ENCODE measurements around the gene PTGS1. TPM values are rescaled to one million over a fixed set of nuclear protein-coding genes. Genes with fewer than 3 reads are reported as not detected.
"Not testable (repeated sequence)": the region's sequence is repeated elsewhere in the genome, so short reads cannot be mapped to it uniquely, and the experiment has no call there.

The PTGS1 gene
- total and polyA plus RNA-seq, 4 donors = 0.84 to 5.3 (median 1.1) TPM

DNA sequence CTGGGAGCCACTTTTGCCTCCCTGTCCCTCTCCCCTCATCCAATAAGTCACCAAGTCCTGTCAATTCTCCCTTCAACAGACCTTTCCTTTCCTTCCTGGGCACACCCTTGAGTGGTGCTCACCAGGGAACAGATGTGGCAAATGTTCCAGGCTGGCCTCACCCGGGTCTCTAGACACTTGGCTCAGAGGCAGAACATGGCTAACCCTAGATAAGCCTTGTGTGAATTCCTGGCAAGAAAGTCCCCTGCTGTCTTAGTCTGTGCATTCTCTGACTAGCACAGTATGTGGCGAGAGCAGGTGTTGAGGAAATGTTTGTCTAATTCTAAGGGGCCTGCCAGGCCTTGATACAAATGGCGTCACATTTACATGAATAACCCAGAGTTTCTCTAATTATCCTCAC is 41.2 kb upstream of the PTGS1 start:
- Histone ChIP-seq H3K9me3 (ENCODE audit: control insufficient read depth in 4 of 4, low read length in 3 of 4) (no peaks in the 10 kb centered on the region), H3K36me3 (ENCODE audit: control insufficient read depth in 4 of 4, insufficient read depth in 3 of 4, low read depth in 1 of 4, low read length in 3 of 4) (peaks cover 0 to 4% (median 2%) of the 10 kb centered on the region in 4 donors), H3K4me3 (ENCODE audit: low read depth in 1 of 3, low read length in 3 of 3) (no peak overlapping the region), H3K27ac (ENCODE audit: low read depth in 1 of 2, low read length in 2 of 2) (no peak overlapping the region), H3K27me3 (ENCODE audit: control insufficient read depth in 4 of 4, insufficient read depth in 4 of 4, low read length in 3 of 4) (no peaks in the 10 kb centered on the region), H3K4me1 (ENCODE audit: control insufficient read depth in 4 of 4, insufficient read depth in 4 of 4, low read length in 3 of 4) (peaks cover 0 to 8% (median 7%) of the 10 kb centered on the region in 4 donors), H3K9ac (ENCODE audit: low read depth in 1 of 2, low read length in 2 of 2) (no peak overlapping the region)
- DNase-seq (ENCODE audit: low spot score) = no peak
- TF ChIP-seq HNF4G (IDR thresholded peaks at IDR 0.05) = no peak
- TF ChIP-seq EGR1 (IDR thresholded peaks at IDR 0.05; ENCODE audit: low read depth in 2 of 2) = no peak
- TF ChIP-seq FOXA2 (IDR thresholded peaks at IDR 0.05) = no peak
- WGBS = 87% methylated on average over 3 of the region's 3 CpGs

DNA sequence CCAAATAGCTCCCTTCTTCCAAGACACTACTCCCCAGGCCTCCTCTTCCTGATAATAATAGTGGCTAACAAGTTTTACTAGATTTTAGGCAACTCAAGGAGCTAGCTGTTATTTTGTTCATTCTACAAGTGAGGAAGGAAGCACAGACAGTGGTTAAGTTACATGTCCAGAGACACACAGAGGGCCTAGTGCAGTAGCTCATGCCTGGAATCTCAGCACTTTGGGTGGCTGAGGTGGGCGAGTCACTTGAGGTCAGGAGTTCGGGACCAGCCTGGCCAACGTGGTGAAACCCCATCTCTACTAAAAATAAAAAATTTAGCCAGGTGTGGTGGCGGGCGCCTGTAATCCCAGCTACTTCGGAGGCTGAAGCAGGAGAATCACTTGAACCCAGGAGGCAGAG is 40.4 kb upstream of the PTGS1 start:
- H3K9ac ChIP-seq (ENCODE audit: low read depth in 1 of 2, low read length in 2 of 2); H3K9me3 ChIP-seq (ENCODE audit: control insufficient read depth in 4 of 4, low read length in 3 of 4); H3K4me1 ChIP-seq (ENCODE audit: control insufficient read depth in 4 of 4, insufficient read depth in 4 of 4, low read length in 3 of 4); H3K4me3 ChIP-seq (ENCODE audit: low read depth in 1 of 3, low read length in 3 of 3); DNase-seq (ENCODE audit: low spot score); H3K27me3 ChIP-seq (ENCODE audit: control insufficient read depth in 4 of 4, insufficient read depth in 4 of 4, low read length in 3 of 4); H3K36me3 ChIP-seq (ENCODE audit: control insufficient read depth in 4 of 4, insufficient read depth in 3 of 4, low read depth in 1 of 4, low read length in 3 of 4); H3K27ac ChIP-seq (ENCODE audit: low read depth in 1 of 2, low read length in 2 of 2): not testable (repeated sequence)
- 91% methylated on average over 6 of the region's 6 CpGs for WGBS

GRCh38 chr9:122331523-122331927 is 39.3 kb upstream of the PTGS1 start:
- Histone ChIP-seq H3K9me3 (ENCODE audit: control insufficient read depth in 4 of 4, low read length in 3 of 4) (no peaks in the 10 kb centered on the region), H3K27ac (ENCODE audit: low read depth in 1 of 2, low read length in 2 of 2) (no peak overlapping the region), H3K4me3 (ENCODE audit: low read depth in 1 of 3, low read length in 3 of 3) (no peak overlapping the region), H3K9ac (ENCODE audit: low read depth in 1 of 2, low read length in 2 of 2) (no peak overlapping the region), H3K4me1 (ENCODE audit: control insufficient read depth in 4 of 4, insufficient read depth in 4 of 4, low read length in 3 of 4) (no peaks in the 10 kb centered on the region), H3K27me3 (ENCODE audit: control insufficient read depth in 4 of 4, insufficient read depth in 4 of 4, low read length in 3 of 4) (no peaks in the 10 kb centered on the region), H3K36me3 (ENCODE audit: control insufficient read depth in 4 of 4, insufficient read depth in 3 of 4, low read depth in 1 of 4, low read length in 3 of 4) (peaks cover 0 to 4% (median 2%) of the 10 kb centered on the region in 4 donors)
- no peak for DNase-seq (ENCODE audit: low spot score)
- no peak for TF ChIP-seq SP1 (IDR thresholded peaks at IDR 0.05)
- no peak for TF ChIP-seq EGR1 (IDR thresholded peaks at IDR 0.05; ENCODE audit: low read depth in 2 of 2)
- no peak for TF ChIP-seq HNF4A (conservative IDR thresholded peaks at IDR 0.05)
- TF ChIP-seq, protein P1, sequence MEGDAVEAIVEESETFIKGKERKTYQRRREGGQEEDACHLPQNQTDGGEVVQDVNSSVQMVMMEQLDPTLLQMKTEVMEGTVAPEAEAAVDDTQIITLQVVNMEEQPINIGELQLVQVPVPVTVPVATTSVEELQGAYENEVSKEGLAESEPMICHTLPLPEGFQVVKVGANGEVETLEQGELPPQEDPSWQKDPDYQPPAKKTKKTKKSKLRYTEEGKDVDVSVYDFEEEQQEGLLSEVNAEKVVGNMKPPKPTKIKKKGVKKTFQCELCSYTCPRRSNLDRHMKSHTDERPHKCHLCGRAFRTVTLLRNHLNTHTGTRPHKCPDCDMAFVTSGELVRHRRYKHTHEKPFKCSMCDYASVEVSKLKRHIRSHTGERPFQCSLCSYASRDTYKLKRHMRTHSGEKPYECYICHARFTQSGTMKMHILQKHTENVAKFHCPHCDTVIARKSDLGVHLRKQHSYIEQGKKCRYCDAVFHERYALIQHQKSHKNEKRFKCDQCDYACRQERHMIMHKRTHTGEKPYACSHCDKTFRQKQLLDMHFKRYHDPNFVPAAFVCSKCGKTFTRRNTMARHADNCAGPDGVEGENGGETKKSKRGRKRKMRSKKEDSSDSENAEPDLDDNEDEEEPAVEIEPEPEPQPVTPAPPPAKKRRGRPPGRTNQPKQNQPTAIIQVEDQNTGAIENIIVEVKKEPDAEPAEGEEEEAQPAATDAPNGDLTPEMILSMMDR (IDR thresholded peaks at IDR 0.05; ENCODE audit: low read depth, low read length, missing input control) = no peak
- no peak for TF ChIP-seq RAD21 (IDR thresholded peaks at IDR 0.05)
- no peak for TF ChIP-seq GABPA (IDR thresholded peaks at IDR 0.05 in 1 of 2, conservative IDR thresholded peaks at IDR 0.05 in 1 of 2)
- 92% methylated on average over 3 of the region's 3 CpGs for WGBS

DNA sequence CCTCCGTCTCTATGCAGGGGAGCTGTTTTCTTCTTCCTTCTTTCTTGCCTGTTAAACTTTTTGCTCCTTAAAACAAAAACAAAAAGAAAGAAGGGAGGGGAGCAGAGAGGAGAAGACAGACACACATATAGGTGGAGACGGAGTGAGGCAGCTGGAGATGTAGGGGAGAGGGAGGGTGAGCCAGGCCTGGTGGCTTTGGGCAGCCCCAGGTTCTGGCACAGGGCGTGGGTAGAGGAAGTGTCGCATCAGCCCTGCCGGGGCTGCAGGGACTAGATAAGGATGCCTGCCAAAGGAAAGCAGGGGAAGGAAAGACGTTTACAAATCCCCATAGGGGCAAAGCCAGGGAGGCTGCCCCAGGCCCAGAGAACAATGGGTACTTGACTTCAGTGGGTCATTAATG is 38.7 kb upstream of the PTGS1 start:
- H3K4me1 ChIP-seq (ENCODE audit: control insufficient read depth in 4 of 4, insufficient read depth in 4 of 4, low read length in 3 of 4) = no peaks in the 10 kb centered on the region
- WGBS = 67% methylated on average over 6 of the region's 6 CpGs
- peak; percentile 84 for DNase-seq (ENCODE audit: low spot score)
- no peak overlapping the region for H3K4me3 ChIP-seq (ENCODE audit: low read depth in 1 of 3, low read length in 3 of 3)
- no peak overlapping the region for H3K9ac ChIP-seq (ENCODE audit: low read depth in 1 of 2, low read length in 2 of 2)
- peaks cover 0 to 4% (median 2%) of the 10 kb centered on the region in 4 donors for H3K36me3 ChIP-seq (ENCODE audit: control insufficient read depth in 4 of 4, insufficient read depth in 3 of 4, low read depth in 1 of 4, low read length in 3 of 4)
- H3K9me3 ChIP-seq (ENCODE audit: control insufficient read depth in 4 of 4, low read length in 3 of 4) = no peaks in the 10 kb centered on the region
- no peaks in the 10 kb centered on the region for H3K27me3 ChIP-seq (ENCODE audit: control insufficient read depth in 4 of 4, insufficient read depth in 4 of 4, low read length in 3 of 4)
- H3K27ac ChIP-seq (ENCODE audit: low read depth in 1 of 2, low read length in 2 of 2) = no peak overlapping the region
- no peak for TF ChIP-seq JUND (IDR thresholded peaks at IDR 0.05)
- TF ChIP-seq ATF3 (IDR thresholded peaks at IDR 0.05) = no peak
- no peak for TF ChIP-seq GABPA (IDR thresholded peaks at IDR 0.05 in 1 of 2, conservative IDR thresholded peaks at IDR 0.05 in 1 of 2)
- no peak for TF ChIP-seq YY1 (IDR thresholded peaks at IDR 0.05)
- no peak for TF ChIP-seq TAF1 (conservative IDR thresholded peaks at IDR 0.05)
- TF ChIP-seq RXRA (IDR thresholded peaks at IDR 0.05) = no peak
- TF ChIP-seq, protein P1 (IDR thresholded peaks at IDR 0.05; ENCODE audit: low read depth, low read length, missing input control) = no peak
- TF ChIP-seq SP1 (IDR thresholded peaks at IDR 0.05) = no peak
- TF ChIP-seq HNF4G (IDR thresholded peaks at IDR 0.05) = no peak
- TF ChIP-seq ZBTB33 (IDR thresholded peaks at IDR 0.05) = no peak
- no peak for TF ChIP-seq EGR1 (IDR thresholded peaks at IDR 0.05; ENCODE audit: low read depth in 2 of 2)
- TF ChIP-seq RAD21 (IDR thresholded peaks at IDR 0.05) = no peak
- no peak for TF ChIP-seq FOXA2 (IDR thresholded peaks at IDR 0.05)
- TF ChIP-seq, protein P2, sequence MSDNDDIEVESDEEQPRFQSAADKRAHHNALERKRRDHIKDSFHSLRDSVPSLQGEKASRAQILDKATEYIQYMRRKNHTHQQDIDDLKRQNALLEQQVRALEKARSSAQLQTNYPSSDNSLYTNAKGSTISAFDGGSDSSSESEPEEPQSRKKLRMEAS (IDR thresholded peaks at IDR 0.05) = no peak
- TF ChIP-seq HNF4A (conservative IDR thresholded peaks at IDR 0.05) = no peak
- TF ChIP-seq FOXA1 (IDR thresholded peaks at IDR 0.05) = no peak
- no peak for TF ChIP-seq NR2F2 (IDR thresholded peaks at IDR 0.05)
